Activated CD8-positive, alpha-beta memory T cell treated with anti-CD3 and anti-CD28 coated beads for 1 hour (primary cell): ENCODE data around the gene PSMA3.
A peak's percentile ranks its signal among the peaks of the same experiment; 100 is the strongest.

ENCODE experiments used
- DNase-seq, 2 donors: peaks; one replicate each; pipeline ENCODE4 v3.0.0-alpha.2; 2020; ENCODE audit warnings: low read depth in 1 of 2; ENCODE audit errors: extremely low read depth in 1 of 2

PSMA3 gene

GRCh38 chr14:58270628-58271027 is 26.0 kb downstream of the PSMA3 start:
- no peak for DNase-seq

- DNase-seq, result no peak
Measured at GRCh38 chr14:58272588-58273372, 28.1 kb downstream of the PSMA3 start.

GRCh38 chr14:58274881-58275280 is 30.2 kb downstream of the PSMA3 start:
- DNase-seq, result no peak

GRCh38 chr14:58275527-58276190 is 31.0 kb downstream of the PSMA3 start:
- DNase-seq, result no peak

GRCh38 chr14:58276208-58276607 is 31.6 kb downstream of the PSMA3 start:
- DNase-seq, result no peak

GRCh38 chr14:58278177-58278576 is 33.5 kb downstream of the PSMA3 start:
- no peak for DNase-seq

- no peak for DNase-seq
Measured at GRCh38 chr14:58280954-58281787, 36.5 kb downstream of the PSMA3 start.

GRCh38 chr14:58281969-58282368 is 37.3 kb downstream of the PSMA3 start:
- DNase-seq, result no peak

- DNase-seq, result no peak
Measured at GRCh38 chr14:58282925-58283593, 38.4 kb downstream of the PSMA3 start.

GRCh38 chr14:58283730-58284129 is 39.1 kb downstream of the PSMA3 start:
- DNase-seq, result no peak

- no peak for DNase-seq
Measured at GRCh38 chr14:58285132-58285531, 40.5 kb downstream of the PSMA3 start.

GRCh38 chr14:58287607-58288042 is 43.0 kb downstream of the PSMA3 start:
- DNase-seq, result no peak

- no peak for DNase-seq
Measured at GRCh38 chr14:58288106-58288792, 43.6 kb downstream of the PSMA3 start.

GRCh38 chr14:58291646-58292045 is 47.0 kb downstream of the PSMA3 start:
- no peak for DNase-seq

GRCh38 chr14:58292187-58292586 is 47.5 kb downstream of the PSMA3 start:
- DNase-seq, result no peak

- DNase-seq, result no peak
Measured at GRCh38 chr14:58294201-58294600, 49.6 kb downstream of the PSMA3 start.

GRCh38 chr14:58296726-58297125 is 52.1 kb downstream of the PSMA3 start:
- DNase-seq, result no peak

- DNase-seq, result no peak
Measured at GRCh38 chr14:58297412-58297761, 52.7 kb downstream of the PSMA3 start.

GRCh38 chr14:58297762-58298476 is 53.3 kb downstream of the PSMA3 start:
- DNase-seq, result peak; percentile 96 to 98
